Activated CD4-positive, alpha-beta T cell treated with anti-CD3 and anti-CD28 coated beads, Interleukin-2, amount 50 U/mL, for 24 hours (primary cell): ENCODE data around the gene LMBR1.

Experiments used
- DNase-seq, 2 donors: peaks; one replicate each; pipeline ENCODE4 v3.0.0-alpha.2; 2020; ENCODE audit warnings: low read depth in 1 of 2, low spot score in 1 of 2

Gene LMBR1

GRCh38 chr7:156629873-156630272 lies 263.1 kb downstream of the LMBR1 start:
- no peak for DNase-seq

- DNase-seq, result no peak
These were observed 264.4 kb downstream of the LMBR1 start for GRCh38 chr7:156628562-156628961.
